ENCODE data around the gene SCGB1A1. TPM values are rescaled to one million over a fixed set of nuclear protein-coding genes. Genes with fewer than 3 reads are reported as not detected.

The SCGB1A1 gene
- total and polyA plus RNA-seq, 2 of the 13 experiments (the other 11 are each of a cell fraction or from before 2014, with no cell fraction given): not detected

DNA sequence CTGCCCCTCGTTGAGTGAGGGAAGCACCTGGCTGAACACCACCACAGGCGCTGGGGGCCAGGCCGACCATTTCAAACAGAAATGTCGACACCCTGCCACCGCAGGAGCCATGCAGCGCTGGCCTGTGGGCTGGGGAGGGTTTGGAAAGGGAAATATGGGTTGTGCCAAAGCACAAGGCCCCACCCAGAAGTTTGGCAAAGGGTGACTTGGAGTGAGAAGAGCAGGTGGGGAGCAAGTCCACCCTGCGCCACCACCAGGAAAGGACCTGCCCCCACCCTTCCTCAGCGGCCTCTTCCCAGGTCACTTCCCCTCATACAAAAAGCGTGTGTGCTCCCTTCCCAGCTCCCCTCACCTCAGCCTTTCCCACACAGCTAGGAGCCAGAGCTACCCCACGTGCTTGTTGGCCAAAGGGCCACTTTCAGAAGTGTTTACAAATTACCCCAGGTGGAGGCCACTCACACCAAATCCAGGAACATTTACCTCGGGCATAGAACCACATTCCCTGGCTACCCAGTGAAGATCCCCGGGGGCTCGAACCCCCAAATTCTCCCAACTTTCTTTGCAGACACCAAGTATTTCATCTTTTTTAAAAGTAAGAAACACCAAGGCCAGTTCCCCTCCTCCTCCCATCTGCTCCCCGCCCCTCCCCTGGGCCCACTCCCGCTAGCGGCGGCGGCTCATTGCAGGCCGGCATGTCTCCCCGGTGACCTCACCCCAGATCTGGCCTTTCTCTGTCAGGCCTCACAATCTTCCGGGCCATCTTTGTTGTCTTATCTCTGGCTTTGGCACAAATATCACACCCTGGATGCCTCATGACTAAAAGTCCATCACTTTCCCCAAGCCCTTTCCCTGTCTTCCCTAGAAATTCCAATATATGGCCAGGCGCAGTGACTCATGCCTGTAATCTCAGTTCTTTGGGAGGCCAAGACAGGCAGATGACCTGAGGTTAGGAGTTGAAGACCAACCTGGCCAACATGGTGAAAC lies 20.5 kb upstream of the SCGB1A1 start (continued):
- TF ChIP-seq ZNF121 (CRISPR knock-in tag; IDR thresholded peaks at IDR 0.05) (peak; percentile 59; the same call in 1 of the 2 replicates), MLX (CRISPR knock-in tag; IDR thresholded peaks at IDR 0.05) (no peak), ZSCAN21 (CRISPR knock-in tag; IDR thresholded peaks at IDR 0.05; ENCODE audit: borderline replicate concordance) (0 out of 2 replicates have a peak, but pooled peaks have one; percentile 42), ZNF44 (CRISPR knock-in tag; IDR thresholded peaks at IDR 0.05) (peak; percentile 29; the same call in 1 of the 2 replicates), ZFX (CRISPR knock-in tag; IDR thresholded peaks at IDR 0.05; ENCODE audit: low read depth) (peak; percentile 60; the same call in 1 of the 2 replicates), KLF16 (CRISPR knock-in tag; IDR thresholded peaks at IDR 0.05) (0 out of 4 replicates have a peak, but pooled peaks of 1 of the 2 experiments have one; percentile 29), DRAP1 (CRISPR knock-in tag; IDR thresholded peaks at IDR 0.05) (no peak), MYC (CRISPR knock-in tag; IDR thresholded peaks at IDR 0.05; ENCODE audit: borderline replicate concordance) (peak; percentile 18; the same call in 1 of the 2 replicates), ZNF264 (CRISPR knock-in tag; IDR thresholded peaks at IDR 0.05) (no peak), RBFOX2 (IDR thresholded peaks at IDR 0.05; ENCODE audit: low read depth, low read length) (no peak), HOXA3 (CRISPR knock-in tag; IDR thresholded peaks at IDR 0.05) (peak; percentile 0; the same call in 1 of the 2 replicates), ARID5B (CRISPR knock-in tag; IDR thresholded peaks at IDR 0.05) (peak; percentile 45; the same call in 1 of the 2 replicates), GMEB1 (CRISPR knock-in tag; IDR thresholded peaks at IDR 0.05; ENCODE audit: borderline replicate concordance) (0 out of 2 replicates have a peak, but pooled peaks have one; percentile 21), EZH2 (conservative IDR thresholded peaks at IDR 0.05; ENCODE audit: low read depth, low read length) (no peak), ZFY (CRISPR knock-in tag; IDR thresholded peaks at IDR 0.05) (peak; percentile 48), HOXA9 (CRISPR knock-in tag; IDR thresholded peaks at IDR 0.05; ENCODE audit: borderline replicate concordance) (no peak), GABPB1 (CRISPR knock-in tag; IDR thresholded peaks at IDR 0.05) (peak; percentile 32; the same call in 1 of the 2 replicates), KDM6A (CRISPR knock-in tag; IDR thresholded peaks at IDR 0.05; ENCODE audit: low read depth) (no peak), KDM2A (CRISPR knock-in tag; IDR thresholded peaks at IDR 0.05; ENCODE audit: borderline replicate concordance, low read depth) (0 out of 2 replicates have a peak, but pooled peaks have one; percentile 30)
